HUES48 (cell line): ENCODE measurements around the gene DMKN.
"Not testable (repeated sequence)": the region's sequence is repeated elsewhere in the genome, so short reads cannot be mapped to it uniquely, and the experiment has no call there.

Source experiments
- H3K27ac ChIP-seq: one replicate; pipeline ENCODE4 v1.7.0; 2013; ENCODE audit warnings: low read depth, low read length, inconsistent platforms
- H3K27me3 ChIP-seq: 2 replicates; pipeline ENCODE4 v1.6.1; 2013; ENCODE audit warnings: mild to moderate bottlenecking, low read length; ENCODE audit not compliant: control insufficient read depth, insufficient read depth
- H3K36me3 ChIP-seq: 2 replicates; pipeline ENCODE4 v1.6.1; 2013; ENCODE audit warnings: low read length; ENCODE audit not compliant: control insufficient read depth, insufficient read depth
- H3K4me1 ChIP-seq: 2 replicates; pipeline ENCODE4 v1.6.1; 2013; ENCODE audit warnings: mild to moderate bottlenecking, low read length; ENCODE audit not compliant: control insufficient read depth, insufficient read depth
- H3K4me3 ChIP-seq: 2 replicates; pipeline ENCODE4 v1.5.1; 2013; ENCODE audit warnings: mild to moderate bottlenecking, low read depth, low read length
- H3K9ac ChIP-seq: 2 replicates; pipeline ENCODE4 v1.6.1; 2013; ENCODE audit warnings: mild to moderate bottlenecking, low read depth, low read length, moderate library complexity
- H3K9me3 ChIP-seq: 2 replicates; pipeline ENCODE4 v1.6.1; 2013; ENCODE audit warnings: low read length; ENCODE audit not compliant: control insufficient read depth, insufficient read depth

Gene DMKN

DNA sequence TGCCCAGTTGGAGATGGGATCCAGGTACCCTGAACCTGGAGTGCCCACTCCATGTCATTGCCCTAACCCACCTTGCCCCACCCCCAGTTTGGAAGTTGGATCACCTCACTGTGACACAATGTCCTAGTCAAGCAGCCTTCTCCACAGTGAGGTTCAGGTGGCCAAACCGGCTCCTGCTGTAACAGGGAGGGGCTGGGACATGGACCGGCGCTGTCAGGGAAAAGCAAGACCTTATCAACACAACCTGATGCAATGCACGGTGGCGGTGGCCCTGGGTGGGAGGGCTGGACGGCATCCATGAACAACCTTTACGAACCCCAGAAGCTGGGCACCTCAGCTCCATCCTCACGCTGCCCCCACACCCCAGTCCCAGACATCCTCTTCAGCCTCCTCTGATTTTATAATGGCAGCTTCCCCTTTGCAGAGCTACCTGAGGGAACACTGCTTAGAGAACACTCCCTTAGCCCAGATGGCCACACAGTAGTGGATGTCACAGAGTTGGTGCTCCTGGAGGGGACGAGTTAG, 21.6 kb downstream of the DMKN start:
- H3K27me3 ChIP-seq, result peaks cover 10% of the 10 kb centered on the region; the same call in 1 of the 2 replicates
- peaks cover 8% of the 10 kb centered on the region for H3K4me1 ChIP-seq
- H3K4me3 ChIP-seq, result no peak overlapping the region
- H3K9me3 ChIP-seq, result no peaks in the 10 kb centered on the region
- H3K9ac ChIP-seq, result no peak overlapping the region
- H3K27ac ChIP-seq, result no peak overlapping the region
- peaks cover under 1% of the 10 kb centered on the region; the same call in 1 of the 2 replicates for H3K36me3 ChIP-seq

- Histone ChIP-seq H3K27ac (no peak within 1 kb of the TSS), H3K27me3 (peaks cover 12% of the 10 kb centered on the region; the same call in 1 of the 2 replicates)
These were observed 23.1 kb downstream of the DMKN start, which contains the start of gene KRTDAP for GRCh38 chr19:35490364-35490763. KRTDAP (minus strand) TSS chr19:35490464; CDS start chr19:35490442, 22 bp downstream.

DNA sequence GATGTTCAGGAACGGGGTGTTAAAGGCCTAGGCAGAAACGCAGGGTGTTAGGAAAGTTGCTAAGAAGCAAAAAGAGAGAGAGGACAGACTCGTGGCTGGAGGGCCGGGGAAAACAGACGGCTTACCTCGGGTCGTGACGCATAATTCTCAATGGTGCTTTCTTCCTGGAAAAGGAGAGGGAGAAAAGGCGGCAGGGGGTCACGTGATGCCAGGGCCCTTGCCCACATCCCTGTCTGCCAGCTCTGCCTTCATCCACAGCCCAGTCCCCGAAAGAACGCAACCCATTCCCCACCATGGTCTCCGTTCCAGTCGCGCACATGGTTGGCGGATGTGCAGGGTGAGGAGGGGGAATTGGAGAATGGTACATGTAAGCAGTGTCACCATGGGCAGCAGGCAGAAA, 24.8 kb downstream of the DMKN start:
- no peaks in the 10 kb centered on the region for H3K36me3 ChIP-seq
- H3K9me3 ChIP-seq, result no peaks in the 10 kb centered on the region
- no peak overlapping the region for H3K4me3 ChIP-seq
- H3K4me1 ChIP-seq, result no peaks in the 10 kb centered on the region
- H3K27me3 ChIP-seq, result peaks cover 12% of the 10 kb centered on the region; the same call in 1 of the 2 replicates
- no peak overlapping the region for H3K9ac ChIP-seq
- H3K27ac ChIP-seq, result no peak overlapping the region

More at GRCh38 chr19:35490364-35490763, 23.1 kb downstream of the DMKN start, which contains the start of gene KRTDAP:
- Histone ChIP-seq H3K9me3 (no peaks in the 10 kb centered on the region), H3K4me1 (0 out of 2 replicates have a peak, but pooled peaks cover 4% of the 10 kb centered on the region), H3K36me3 (no peaks in the 10 kb centered on the region), H3K4me3 (no peak within 1 kb of the TSS), H3K9ac (no peak within 1 kb of the TSS)

DNA sequence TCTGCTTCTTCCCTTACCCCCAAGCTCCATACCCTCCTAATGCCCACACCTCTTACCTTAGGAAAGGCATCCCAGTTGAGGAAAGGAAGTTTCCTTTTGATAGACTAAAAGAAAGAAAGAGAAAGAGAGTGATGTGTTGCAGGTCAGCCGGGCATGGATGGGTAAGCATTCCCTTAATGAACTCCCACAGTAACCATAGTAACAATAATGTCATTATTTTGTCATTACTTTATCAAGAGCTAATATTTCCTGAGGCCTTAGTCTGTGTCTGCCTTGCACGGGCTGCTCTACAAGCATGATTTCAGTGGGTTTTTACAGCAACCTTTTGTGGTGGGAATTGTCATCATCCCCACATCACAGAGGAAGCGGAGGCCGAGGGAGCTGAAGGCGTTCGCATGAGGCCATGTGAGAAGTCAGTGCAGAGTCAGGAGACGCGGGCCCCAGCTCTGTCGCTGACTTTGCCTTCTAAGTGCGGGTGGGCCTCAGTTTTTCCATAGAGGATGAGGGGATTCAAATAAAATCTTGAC, 25.7 kb downstream of the DMKN start:
- Histone ChIP-seq H3K27ac (no peak overlapping the region), H3K9ac (no peak overlapping the region), H3K36me3 (no peaks in the 10 kb centered on the region), H3K27me3 (peaks cover 12% of the 10 kb centered on the region; the same call in 1 of the 2 replicates), H3K4me3 (no peak overlapping the region), H3K9me3 (no peaks in the 10 kb centered on the region), H3K4me1 (no peaks in the 10 kb centered on the region)

- no peaks in the 10 kb centered on the region for H3K4me1 ChIP-seq
- H3K9ac ChIP-seq, result no peak overlapping the region
- no peak overlapping the region for H3K27ac ChIP-seq
- H3K27me3 ChIP-seq, result peaks cover 6% of the 10 kb centered on the region; the same call in 1 of the 2 replicates
- no peaks in the 10 kb centered on the region for H3K36me3 ChIP-seq
- no peaks in the 10 kb centered on the region for H3K9me3 ChIP-seq
- H3K4me3 ChIP-seq, result no peak overlapping the region
These were observed 27.2 kb downstream of the DMKN start for GRCh38 chr19:35486268-35486708.

GRCh38 chr19:35484252-35485036, 29.0 kb downstream of the DMKN start:
- no peaks in the 10 kb centered on the region for H3K36me3 ChIP-seq
- H3K4me1 ChIP-seq, result no peaks in the 10 kb centered on the region
- H3K9ac ChIP-seq, result no peak overlapping the region
- H3K4me3 ChIP-seq, result no peak overlapping the region
- no peaks in the 10 kb centered on the region for H3K9me3 ChIP-seq
- peaks cover 6% of the 10 kb centered on the region; the same call in 1 of the 2 replicates for H3K27me3 ChIP-seq
- no peak overlapping the region for H3K27ac ChIP-seq

- peaks cover 6% of the 10 kb centered on the region; the same call in 1 of the 2 replicates for H3K27me3 ChIP-seq
- no peak overlapping the region for H3K9ac ChIP-seq
- H3K9me3 ChIP-seq, result no peaks in the 10 kb centered on the region
- no peaks in the 10 kb centered on the region for H3K36me3 ChIP-seq
- H3K27ac ChIP-seq, result no peak overlapping the region
- no peaks in the 10 kb centered on the region for H3K4me1 ChIP-seq
- no peak overlapping the region for H3K4me3 ChIP-seq
These were observed 30.4 kb downstream of the DMKN start for GRCh38 chr19:35483089-35483488.

- H3K9me3 ChIP-seq, result no peaks in the 10 kb centered on the region
- no peaks in the 10 kb centered on the region for H3K4me1 ChIP-seq
- no peak overlapping the region for H3K9ac ChIP-seq
- H3K4me3 ChIP-seq, result no peak overlapping the region
- H3K27me3 ChIP-seq, result no peaks in the 10 kb centered on the region
- no peak overlapping the region for H3K27ac ChIP-seq
- no peaks in the 10 kb centered on the region for H3K36me3 ChIP-seq
These were observed 34.4 kb downstream of the DMKN start for GRCh38 chr19:35478794-35479677.

- Histone ChIP-seq H3K27me3 (no peaks in the 10 kb centered on the region), H3K27ac (no peak overlapping the region), H3K9ac (no peak overlapping the region), H3K36me3 (no peaks in the 10 kb centered on the region), H3K4me3 (no peak overlapping the region), H3K9me3 (no peaks in the 10 kb centered on the region), H3K4me1 (no peaks in the 10 kb centered on the region)
These were observed 37.3 kb downstream of the DMKN start for GRCh38 chr19:35476149-35476548.

DNA sequence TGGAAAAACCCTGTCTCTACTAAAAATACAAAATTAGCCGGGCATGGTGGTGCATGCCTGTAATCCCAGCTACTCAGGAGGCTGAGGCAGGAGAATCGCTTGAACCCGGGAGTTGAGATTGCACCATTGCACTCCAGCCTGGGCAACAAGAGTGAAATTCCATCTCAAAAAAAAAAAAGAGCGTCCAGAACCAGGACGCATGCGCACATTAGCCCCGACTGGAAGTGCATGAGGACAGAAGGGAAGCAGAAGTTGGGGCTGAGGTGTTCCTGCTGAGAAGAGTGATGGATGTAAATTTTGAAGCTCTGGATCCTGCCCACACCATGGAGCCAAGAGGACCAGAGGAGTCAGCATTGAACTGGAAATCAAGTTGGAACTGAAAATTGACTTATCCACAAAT, 38.9 kb downstream of the DMKN start:
- not testable (repeated sequence) for H3K4me1 ChIP-seq, H3K9ac ChIP-seq, H3K4me3 ChIP-seq, H3K27ac ChIP-seq, H3K9me3 ChIP-seq, H3K36me3 ChIP-seq, H3K27me3 ChIP-seq
